ENCODE measurements around the gene COL16A1. TPM values are rescaled to one million over a fixed set of nuclear protein-coding genes. Genes with fewer than 3 reads are reported as not detected.

Gene COL16A1
- polyA plus RNA-seq, 1 of the 3 experiments (the other 2 are of a cell fraction): 10.4 TPM

DNA sequence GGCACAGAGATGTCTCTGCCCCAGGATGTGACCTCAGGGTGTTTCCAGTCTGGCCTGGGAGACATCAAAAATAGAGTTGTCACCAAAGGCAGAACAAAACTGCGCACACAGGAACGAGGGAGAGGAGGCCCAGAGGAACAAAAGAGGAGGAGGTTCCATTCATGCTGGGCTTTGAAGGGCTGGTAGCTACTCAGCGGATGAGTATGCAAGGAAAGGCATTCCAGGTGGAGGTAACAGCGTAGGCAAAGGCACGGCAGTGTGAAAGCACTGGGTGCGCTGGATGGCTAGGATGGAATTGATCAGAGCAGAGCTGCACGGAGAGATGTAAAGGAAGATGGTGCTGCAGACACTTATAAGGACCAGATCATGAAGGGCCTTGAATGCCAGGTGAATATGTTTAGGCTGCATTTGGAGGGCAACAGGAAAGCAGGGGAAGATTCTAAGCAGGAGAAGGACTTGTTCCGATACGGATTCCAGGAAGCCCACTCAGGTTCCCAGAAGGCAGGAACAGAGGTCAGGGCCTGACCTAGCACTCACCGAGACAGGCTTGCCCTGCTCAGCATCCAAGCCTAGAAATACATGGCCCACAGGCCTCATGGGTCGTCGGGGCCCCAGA lies 6.3 kb downstream of the COL16A1 start:
- no peak overlapping the region for H3K4me3 ChIP-seq (ENCODE audit: low read depth in 2 of 2, low read length in 1 of 2)
- no peak overlapping the region for H3K9ac ChIP-seq
- WGBS (ENCODE audit: low lambda C conversion rate): 95% methylated on average over 10 of the region's 12 CpGs
- H3K4me1 ChIP-seq (ENCODE audit: control insufficient read depth in 1 of 2, insufficient read depth in 2 of 2, low read depth in 1 of 2, low read length in 1 of 2): peaks cover 29 to 61% of the 10 kb centered on the region in 2 experiments
- no peaks in the 10 kb centered on the region for H4K20me1 ChIP-seq (ENCODE audit: insufficient read depth)
- no peak overlapping the region for H3K4me2 ChIP-seq
- no peak for DNase-seq
- POLR2A ChIA-PET: no interaction called here
- no peaks in the 10 kb centered on the region for H3K9me3 ChIP-seq
- TF ChIP-seq, protein P1, sequence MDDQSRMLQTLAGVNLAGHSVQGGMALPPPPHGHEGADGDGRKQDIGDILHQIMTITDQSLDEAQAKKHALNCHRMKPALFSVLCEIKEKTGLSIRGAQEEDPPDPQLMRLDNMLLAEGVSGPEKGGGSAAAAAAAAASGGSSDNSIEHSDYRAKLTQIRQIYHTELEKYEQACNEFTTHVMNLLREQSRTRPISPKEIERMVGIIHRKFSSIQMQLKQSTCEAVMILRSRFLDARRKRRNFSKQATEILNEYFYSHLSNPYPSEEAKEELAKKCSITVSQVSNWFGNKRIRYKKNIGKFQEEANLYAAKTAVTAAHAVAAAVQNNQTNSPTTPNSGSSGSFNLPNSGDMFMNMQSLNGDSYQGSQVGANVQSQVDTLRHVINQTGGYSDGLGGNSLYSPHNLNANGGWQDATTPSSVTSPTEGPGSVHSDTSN (IDR thresholded peaks at IDR 0.05): no peak
- TF ChIP-seq RFX5 (IDR thresholded peaks at IDR 0.05; ENCODE audit: low read length) (no peak), EP300 (IDR thresholded peaks at IDR 0.05; ENCODE audit: borderline replicate concordance in 1 of 2, low read depth in 1 of 2, low read length in 1 of 2) (no peak), REST (IDR thresholded peaks at IDR 0.05; ENCODE audit: low read depth, low read length) (no peak)
- no peak overlapping the region for H3K27ac ChIP-seq (ENCODE audit: low read depth in 2 of 2, low read length in 1 of 2)
- H3K79me2 ChIP-seq (ENCODE audit: insufficient read depth): no peaks in the 10 kb centered on the region
- H3K9me2 ChIP-seq: no peaks in the 10 kb centered on the region
- H2AFZ ChIP-seq (ENCODE audit: low read depth): no peak overlapping the region
- CTCF ChIA-PET: interaction anchor here (1.0 to 10.2 kb wide), 5 partner anchors 16 to 92 kb away, joined by 3 to 116 read pairs (median 3); no protein-coding TSS in a partner anchor
- peaks cover 28% of the 10 kb centered on the region for H3F3A ChIP-seq (replicated peaks; ENCODE audit: insufficient read depth)
- no peaks in the 10 kb centered on the region for H3K27me3 ChIP-seq (ENCODE audit: insufficient read depth)
- no peaks in the 10 kb centered on the region for H3K36me3 ChIP-seq (replicated peaks in 1 of 2; ENCODE audit: control insufficient read depth in 1 of 2, insufficient read depth in 2 of 2, low read length in 1 of 2)

DNA sequence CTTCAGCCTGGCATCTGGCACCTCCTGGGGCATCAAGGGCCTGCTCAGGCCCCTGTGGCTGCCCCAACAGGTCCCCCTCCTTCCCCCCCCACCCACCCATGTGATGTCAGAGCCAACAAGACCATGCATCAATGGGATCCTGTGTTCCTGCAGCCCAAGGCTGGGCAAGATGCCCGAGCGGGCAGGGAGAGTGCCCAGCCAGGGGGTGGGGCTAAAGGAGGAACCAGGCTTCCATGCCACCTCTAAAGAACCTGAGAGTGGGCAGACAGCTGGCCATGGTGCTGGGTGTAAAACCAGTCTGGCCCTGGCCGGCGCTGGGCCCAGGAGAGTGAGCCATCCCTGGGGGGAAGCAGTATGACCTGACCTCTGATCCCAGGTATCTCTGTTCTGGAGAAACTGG lies 7.6 kb downstream of the COL16A1 start:
- Histone ChIP-seq H3K4me1 (ENCODE audit: control insufficient read depth in 1 of 2, insufficient read depth in 2 of 2, low read depth in 1 of 2, low read length in 1 of 2) (peaks cover 19 to 50% of the 10 kb centered on the region in 2 experiments), H3K27me3 (ENCODE audit: insufficient read depth) (no peaks in the 10 kb centered on the region), H2AFZ (ENCODE audit: low read depth) (no peak overlapping the region), H3K9me2 (no peaks in the 10 kb centered on the region), H3K27ac (ENCODE audit: low read depth in 2 of 2, low read length in 1 of 2) (no peak overlapping the region), H3F3A (replicated peaks; ENCODE audit: insufficient read depth) (peaks cover 16% of the 10 kb centered on the region), H4K20me1 (ENCODE audit: insufficient read depth) (no peaks in the 10 kb centered on the region), H3K79me2 (ENCODE audit: insufficient read depth) (no peaks in the 10 kb centered on the region), H3K4me3 (ENCODE audit: low read depth in 2 of 2, low read length in 1 of 2) (no peak overlapping the region), H3K36me3 (replicated peaks in 1 of 2; ENCODE audit: control insufficient read depth in 1 of 2, insufficient read depth in 2 of 2, low read length in 1 of 2) (no peaks in the 10 kb centered on the region), H3K9ac (no peak overlapping the region), H3K9me3 (no peaks in the 10 kb centered on the region), H3K4me2 (no peak overlapping the region)
- no peak for DNase-seq
- ChIA-PET CTCF (interaction anchor here (1.6 to 10.2 kb wide), 2 partner anchors 13 to 18 kb away, joined by 5 to 116 read pairs; no protein-coding TSS in a partner anchor), POLR2A (no interaction called here)
- no peak for TF ChIP-seq YY1 (IDR thresholded peaks at IDR 0.05; ENCODE audit: low read depth)
- TF ChIP-seq NFIC (IDR thresholded peaks at IDR 0.05; ENCODE audit: borderline replicate concordance): no peak
- TF ChIP-seq, protein P2, sequence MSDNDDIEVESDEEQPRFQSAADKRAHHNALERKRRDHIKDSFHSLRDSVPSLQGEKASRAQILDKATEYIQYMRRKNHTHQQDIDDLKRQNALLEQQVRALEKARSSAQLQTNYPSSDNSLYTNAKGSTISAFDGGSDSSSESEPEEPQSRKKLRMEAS (IDR thresholded peaks at IDR 0.05; ENCODE audit: low read depth): no peak
- no peak for TF ChIP-seq REST (IDR thresholded peaks at IDR 0.05; ENCODE audit: low read depth, low read length)
- no peak for TF ChIP-seq JUND (IDR thresholded peaks at IDR 0.05)
- no CpG with 5 or more reads among the region's 4 CpGs for WGBS (ENCODE audit: low lambda C conversion rate)

Data from SK-N-SH (cell line).